ENCODE measurements around the gene WDR33.

Gene WDR33

GRCh38 chr2:127713562-127713961 is 97.4 kb downstream of the WDR33 start:
- DNase-seq (ENCODE audit: extremely low read depth, low read depth), result no peak
- TF ChIP-seq CTCF (IDR thresholded peaks at IDR 0.05; ENCODE audit: low read depth, low read length), result no peak

GRCh38 chr2:127712999-127713398 is 98.0 kb downstream of the WDR33 start:
- TF ChIP-seq CTCF (IDR thresholded peaks at IDR 0.05; ENCODE audit: low read depth, low read length), result no peak
- DNase-seq (ENCODE audit: extremely low read depth, low read depth), result no peak

- no peak for TF ChIP-seq CTCF (IDR thresholded peaks at IDR 0.05; ENCODE audit: low read depth, low read length)
- no peak for DNase-seq (ENCODE audit: extremely low read depth, low read depth)
Observed at GRCh38 chr2:127709336-127709735, 101.6 kb downstream of the WDR33 start.

- TF ChIP-seq CTCF (IDR thresholded peaks at IDR 0.05; ENCODE audit: low read depth, low read length), result no peak
- DNase-seq (ENCODE audit: extremely low read depth, low read depth), result no peak
Observed at GRCh38 chr2:127707890-127708648, 102.9 kb downstream of the WDR33 start.

GRCh38 chr2:127706215-127706990 is 104.6 kb downstream of the WDR33 start:
- DNase-seq (ENCODE audit: extremely low read depth, low read depth), result no peak
- TF ChIP-seq CTCF (IDR thresholded peaks at IDR 0.05; ENCODE audit: low read depth, low read length), result no peak

- no peak for TF ChIP-seq CTCF (IDR thresholded peaks at IDR 0.05; ENCODE audit: low read depth, low read length)
- peak; percentile 55 for DNase-seq (ENCODE audit: extremely low read depth, low read depth)
Observed at GRCh38 chr2:127705391-127706065, 105.4 kb downstream of the WDR33 start.

All from AG09319 (cell line).